GM23338 (cell line): ENCODE measurements around the gene ITGA8.

Experiments used
- CREB1 ChIP-seq: fragments of 250-450 bp; sonication (Bioruptor Pico); IDR thresholded peaks from 2 replicates; pipeline ENCODE4 v1.5.0; 2020; ENCODE audit warnings: low read depth, mild to moderate bottlenecking, moderate library complexity
- EZH2 ChIP-seq: fragments of 200-600 bp; sonication (generic); IDR thresholded peaks from one replicate; pipeline ENCODE4 v1.8.0; 2017; ENCODE audit warnings: antibody characterized with exemption, mild to moderate bottlenecking, low read depth; ENCODE audit not compliant: unreplicated experiment
- EZH2phosphoT487 ChIP-seq: fragments of 200-600 bp; sonication (generic); IDR thresholded peaks from one replicate; pipeline ENCODE4 v1.8.1; 2018; ENCODE audit warnings: antibody characterized with exemption; ENCODE audit not compliant: unreplicated experiment
- JUNB ChIP-seq: IDR thresholded peaks from one replicate; pipeline ENCODE4 v1.6.1; 2016; ENCODE audit warnings: antibody characterized with exemption; ENCODE audit not compliant: unreplicated experiment
- POLR2AphosphoS5 ChIP-seq: IDR thresholded peaks from 2 replicates; pipeline ENCODE4 v1.6.1; 2016; ENCODE audit warnings: antibody characterized with exemption, low read depth
- TF ChIP-seq, protein P1 (sequence below), 2 experiments: fragments of 200-600 bp in 1 of 2; sonication (generic) in 1 of 2; conservative IDR thresholded peaks; 2 replicates each; pipeline versions ENCODE4 v1.5.1 to v1.6.1; 2016 to 2017; ENCODE audit warnings: antibody characterized with exemption in 2 of 2, low read depth in 2 of 2, mild to moderate bottlenecking in 2 of 2, moderate library complexity in 1 of 2
- TF ChIP-seq, protein P2 (sequence below): IDR thresholded peaks from one replicate; pipeline ENCODE4 v1.6.1; 2018; ENCODE audit warnings: antibody characterized with exemption; ENCODE audit not compliant: unreplicated experiment

DNA sequence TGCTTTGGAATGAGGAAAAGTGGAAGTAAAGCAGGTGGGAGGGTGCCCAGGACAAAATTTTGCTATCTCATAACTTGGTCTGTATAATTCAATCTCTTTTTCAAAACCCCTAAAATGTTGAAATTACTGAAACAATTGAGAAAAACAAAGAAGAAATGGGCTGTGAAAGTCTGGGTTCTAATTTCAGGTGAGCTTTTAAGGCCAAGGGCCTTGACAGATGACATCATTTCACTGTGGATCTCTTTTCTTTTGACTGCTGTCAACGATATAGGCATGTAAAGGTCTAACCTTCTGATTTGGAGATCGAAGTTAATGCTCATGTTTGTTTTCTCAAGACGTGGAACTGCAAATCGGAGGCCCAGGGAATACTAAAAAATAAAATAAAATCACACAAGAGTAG is 127.8 kb downstream of the ITGA8 start:
- TF ChIP-seq EZH2phosphoT487 (no peak), POLR2AphosphoS5 (no peak), EZH2 (no peak), CREB1 (CRISPR knock-in tag) (no peak), JUNB (no peak)
- TF ChIP-seq, protein P1, sequence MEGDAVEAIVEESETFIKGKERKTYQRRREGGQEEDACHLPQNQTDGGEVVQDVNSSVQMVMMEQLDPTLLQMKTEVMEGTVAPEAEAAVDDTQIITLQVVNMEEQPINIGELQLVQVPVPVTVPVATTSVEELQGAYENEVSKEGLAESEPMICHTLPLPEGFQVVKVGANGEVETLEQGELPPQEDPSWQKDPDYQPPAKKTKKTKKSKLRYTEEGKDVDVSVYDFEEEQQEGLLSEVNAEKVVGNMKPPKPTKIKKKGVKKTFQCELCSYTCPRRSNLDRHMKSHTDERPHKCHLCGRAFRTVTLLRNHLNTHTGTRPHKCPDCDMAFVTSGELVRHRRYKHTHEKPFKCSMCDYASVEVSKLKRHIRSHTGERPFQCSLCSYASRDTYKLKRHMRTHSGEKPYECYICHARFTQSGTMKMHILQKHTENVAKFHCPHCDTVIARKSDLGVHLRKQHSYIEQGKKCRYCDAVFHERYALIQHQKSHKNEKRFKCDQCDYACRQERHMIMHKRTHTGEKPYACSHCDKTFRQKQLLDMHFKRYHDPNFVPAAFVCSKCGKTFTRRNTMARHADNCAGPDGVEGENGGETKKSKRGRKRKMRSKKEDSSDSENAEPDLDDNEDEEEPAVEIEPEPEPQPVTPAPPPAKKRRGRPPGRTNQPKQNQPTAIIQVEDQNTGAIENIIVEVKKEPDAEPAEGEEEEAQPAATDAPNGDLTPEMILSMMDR (conservative IDR thresholded peaks at IDR 0.05; ENCODE audit: low read depth in 2 of 2) = no peak
- TF ChIP-seq, protein P2, sequence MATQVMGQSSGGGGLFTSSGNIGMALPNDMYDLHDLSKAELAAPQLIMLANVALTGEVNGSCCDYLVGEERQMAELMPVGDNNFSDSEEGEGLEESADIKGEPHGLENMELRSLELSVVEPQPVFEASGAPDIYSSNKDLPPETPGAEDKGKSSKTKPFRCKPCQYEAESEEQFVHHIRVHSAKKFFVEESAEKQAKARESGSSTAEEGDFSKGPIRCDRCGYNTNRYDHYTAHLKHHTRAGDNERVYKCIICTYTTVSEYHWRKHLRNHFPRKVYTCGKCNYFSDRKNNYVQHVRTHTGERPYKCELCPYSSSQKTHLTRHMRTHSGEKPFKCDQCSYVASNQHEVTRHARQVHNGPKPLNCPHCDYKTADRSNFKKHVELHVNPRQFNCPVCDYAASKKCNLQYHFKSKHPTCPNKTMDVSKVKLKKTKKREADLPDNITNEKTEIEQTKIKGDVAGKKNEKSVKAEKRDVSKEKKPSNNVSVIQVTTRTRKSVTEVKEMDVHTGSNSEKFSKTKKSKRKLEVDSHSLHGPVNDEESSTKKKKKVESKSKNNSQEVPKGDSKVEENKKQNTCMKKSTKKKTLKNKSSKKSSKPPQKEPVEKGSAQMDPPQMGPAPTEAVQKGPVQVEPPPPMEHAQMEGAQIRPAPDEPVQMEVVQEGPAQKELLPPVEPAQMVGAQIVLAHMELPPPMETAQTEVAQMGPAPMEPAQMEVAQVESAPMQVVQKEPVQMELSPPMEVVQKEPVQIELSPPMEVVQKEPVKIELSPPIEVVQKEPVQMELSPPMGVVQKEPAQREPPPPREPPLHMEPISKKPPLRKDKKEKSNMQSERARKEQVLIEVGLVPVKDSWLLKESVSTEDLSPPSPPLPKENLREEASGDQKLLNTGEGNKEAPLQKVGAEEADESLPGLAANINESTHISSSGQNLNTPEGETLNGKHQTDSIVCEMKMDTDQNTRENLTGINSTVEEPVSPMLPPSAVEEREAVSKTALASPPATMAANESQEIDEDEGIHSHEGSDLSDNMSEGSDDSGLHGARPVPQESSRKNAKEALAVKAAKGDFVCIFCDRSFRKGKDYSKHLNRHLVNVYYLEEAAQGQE = no peak
